ENCODE data around the gene PJA2.
"Not testable (repeated sequence)": the region's sequence is repeated elsewhere in the genome, so short reads cannot be mapped to it uniquely, and the experiment has no call there.

Gene PJA2

GRCh38 chr5:109409844-109410388 lies at the start of gene PJA2:
TSS of gene PJA2 (minus strand) at chr5:109409974. CDS start at chr5:109383433, 26,541 bp downstream.
- DNase-seq (ENCODE audit: low read depth), result peak; percentile 99

DNA sequence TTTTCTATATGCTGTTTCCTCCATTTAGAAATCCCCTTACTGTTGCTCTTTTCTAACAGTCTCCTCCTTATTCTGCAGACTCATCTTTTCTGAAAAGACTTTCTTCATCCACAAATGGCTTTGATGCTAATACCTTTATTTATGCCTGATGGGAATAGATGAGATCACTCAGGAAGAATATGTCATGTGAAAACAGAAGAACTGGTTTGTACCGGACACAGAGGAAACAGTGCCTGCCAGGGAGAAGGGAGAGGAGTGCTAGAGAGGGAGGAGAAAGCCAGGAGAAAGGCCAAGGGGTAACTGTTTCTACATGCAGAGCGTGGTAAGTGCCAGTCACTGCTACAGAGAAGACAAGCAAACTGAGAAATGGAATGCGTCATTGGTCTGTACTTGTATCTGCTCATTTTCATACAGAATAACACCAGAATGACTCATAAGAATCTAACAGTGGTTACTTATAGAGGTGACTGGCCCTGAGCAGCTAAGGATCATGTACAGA lies 45.9 kb upstream of the PJA2 start:
- DNase-seq (ENCODE audit: low read depth), result peak; percentile 97

DNA sequence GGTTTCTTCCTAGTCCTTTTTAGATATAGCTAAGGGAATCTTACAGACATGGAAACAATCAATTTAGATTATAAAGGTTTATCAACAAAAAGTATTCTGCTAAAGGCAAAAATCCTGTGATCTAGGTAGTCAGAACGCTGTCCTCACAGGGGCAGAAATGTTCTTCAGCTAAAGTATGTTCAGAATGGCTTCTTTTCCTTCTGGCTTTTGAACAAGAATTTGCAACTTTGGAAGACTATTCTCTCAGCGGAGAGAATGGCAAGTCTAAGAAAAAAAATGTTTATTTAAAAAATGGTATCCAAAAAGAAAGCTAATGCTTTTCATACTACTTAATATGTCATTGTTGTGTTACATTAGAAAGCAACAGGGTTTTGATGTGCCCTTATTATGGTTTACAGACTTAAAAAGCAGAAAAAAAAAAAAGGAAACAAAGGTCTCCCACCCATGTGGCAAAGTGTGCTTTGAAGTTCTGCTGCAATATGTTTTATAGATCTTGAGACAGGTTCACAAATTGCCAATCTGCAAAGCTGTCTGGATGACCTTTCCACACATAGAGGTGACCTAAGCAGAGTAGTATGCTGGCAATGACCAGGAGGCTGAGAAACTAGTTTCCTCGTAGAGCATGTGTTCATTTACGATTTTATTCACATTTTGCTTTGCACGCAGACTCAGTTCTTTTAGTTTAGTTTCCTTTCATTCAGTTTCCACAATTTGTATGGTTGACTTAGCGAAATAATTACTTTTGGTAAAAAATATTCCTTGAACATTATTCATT lies 45.1 kb upstream of the PJA2 start:
- DNase-seq (ENCODE audit: low read depth), result peak; percentile 56

DNA sequence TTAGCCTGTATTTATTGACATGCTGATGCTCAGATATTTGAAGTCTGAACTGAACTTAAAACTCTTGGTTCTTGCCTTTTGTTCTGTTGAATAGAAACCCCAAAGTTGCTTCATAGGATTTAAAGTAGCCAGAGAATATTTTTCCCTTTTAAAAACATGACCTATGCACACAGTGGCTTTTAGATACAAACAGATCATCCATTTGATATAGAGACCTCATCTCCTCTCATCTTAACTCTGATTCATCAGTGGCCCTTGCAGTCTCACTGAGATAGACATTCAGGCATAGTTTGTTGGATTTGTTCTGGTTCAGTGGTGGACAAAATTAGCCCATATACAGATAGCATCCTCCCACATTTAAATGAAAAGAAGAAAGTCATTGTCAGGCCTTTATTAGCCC lies 43.5 kb upstream of the PJA2 start:
- DNase-seq (ENCODE audit: low read depth), result no peak

- no peak for DNase-seq (ENCODE audit: low read depth)
These were observed 42.9 kb upstream of the PJA2 start for GRCh38 chr5:109452661-109453060.

DNA sequence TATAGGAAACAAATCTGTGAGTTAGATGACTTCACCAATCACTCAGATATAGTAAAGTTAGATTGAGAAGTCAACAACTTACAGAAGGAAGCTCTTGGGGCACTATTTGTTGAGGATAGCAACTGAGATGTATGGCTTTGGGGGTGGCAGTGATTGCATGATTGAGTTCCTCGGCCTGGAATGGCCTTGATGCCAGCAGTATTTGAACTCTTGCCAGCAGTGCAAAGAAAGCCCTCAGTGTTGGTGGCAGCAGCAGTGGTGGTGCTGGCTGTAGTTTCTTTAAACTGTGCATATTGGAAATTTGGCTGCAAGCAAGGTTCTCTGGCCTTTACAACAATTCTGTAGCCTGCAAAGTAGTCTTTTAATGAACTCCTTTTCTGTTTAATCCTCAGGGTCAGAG lies 41.4 kb upstream of the PJA2 start:
- DNase-seq (ENCODE audit: low read depth), result no peak

DNA sequence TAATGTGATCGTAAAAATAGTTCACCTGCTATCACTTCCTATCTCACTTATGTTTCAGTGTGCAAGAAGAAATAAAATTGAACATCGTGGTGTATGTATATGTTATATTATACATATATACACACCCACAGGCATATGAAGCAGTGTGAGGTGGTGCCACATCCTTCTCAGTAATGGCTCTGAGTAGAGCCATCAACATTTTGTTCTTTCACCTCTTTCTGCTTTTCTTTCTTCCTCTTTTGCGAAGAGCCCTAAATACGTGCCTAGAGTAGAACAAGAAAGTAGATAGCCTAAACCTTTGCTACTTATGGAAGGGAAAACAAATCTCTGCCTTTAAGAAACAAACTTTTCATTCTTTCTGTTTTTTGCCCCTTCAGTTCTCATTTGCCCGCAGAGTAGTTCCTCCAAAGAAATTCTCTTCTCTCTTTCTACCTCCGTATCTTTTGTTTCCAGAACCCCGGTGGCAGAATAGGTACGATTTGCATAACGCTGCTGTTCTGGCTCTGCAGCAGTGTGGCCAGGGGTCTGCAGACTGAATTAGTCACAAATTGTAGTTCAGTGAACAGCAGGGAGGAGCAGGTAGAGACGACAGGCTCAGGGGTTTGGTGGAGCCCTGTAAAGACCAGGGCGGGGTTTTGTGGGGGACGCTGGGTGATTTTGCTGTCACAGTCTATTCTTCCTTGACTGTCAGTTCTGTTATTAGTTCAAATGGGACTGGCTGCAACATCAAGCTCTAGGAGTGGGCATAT lies 40.5 kb upstream of the PJA2 start:
- no peak for DNase-seq (ENCODE audit: low read depth)

GRCh38 chr5:109448838-109449237 lies 39.1 kb upstream of the PJA2 start:
- DNase-seq (ENCODE audit: low read depth), result no peak

DNA sequence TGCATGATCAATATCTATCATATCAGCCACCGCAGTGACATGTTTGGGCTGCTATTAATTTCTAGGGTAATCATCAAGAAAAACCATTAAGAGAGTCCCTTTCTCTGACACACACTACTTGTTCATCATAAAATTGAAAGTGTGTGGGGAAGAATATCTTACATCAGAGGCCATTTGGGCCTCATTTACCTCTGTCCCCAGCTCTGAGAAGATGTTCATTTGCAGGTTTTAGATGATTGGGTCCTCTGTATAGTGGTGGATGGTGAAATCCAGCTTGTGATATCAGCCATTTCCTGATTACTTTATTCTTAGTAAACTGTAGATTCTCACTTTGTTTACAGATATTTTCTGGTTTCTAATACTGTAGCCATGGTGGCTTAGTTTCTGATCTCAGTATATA lies 29.8 kb upstream of the PJA2 start:
- DNase-seq (ENCODE audit: low read depth), result no peak

DNA sequence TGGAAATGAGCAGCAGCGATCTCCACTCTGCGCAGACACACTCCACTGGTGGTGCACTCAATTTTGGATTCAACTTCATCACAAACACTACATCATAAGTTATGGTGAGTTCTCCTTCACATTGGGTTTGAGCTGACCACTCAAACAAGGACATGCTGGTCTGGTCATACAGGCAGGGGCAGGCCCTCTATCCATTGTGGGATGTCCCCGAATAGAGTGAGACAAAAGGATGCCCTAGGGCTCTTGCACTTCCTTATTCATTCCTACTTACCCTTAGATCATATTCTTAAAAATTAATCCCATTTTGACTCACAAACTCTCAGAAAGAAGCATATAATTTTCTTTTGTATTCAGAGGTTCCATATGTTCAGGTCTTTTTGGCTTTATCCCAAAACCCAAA lies 16.3 kb upstream of the PJA2 start:
- no peak for DNase-seq (ENCODE audit: low read depth)

GRCh38 chr5:109425521-109425920 lies 15.7 kb upstream of the PJA2 start:
- DNase-seq (ENCODE audit: low read depth), result not testable (repeated sequence)

DNA sequence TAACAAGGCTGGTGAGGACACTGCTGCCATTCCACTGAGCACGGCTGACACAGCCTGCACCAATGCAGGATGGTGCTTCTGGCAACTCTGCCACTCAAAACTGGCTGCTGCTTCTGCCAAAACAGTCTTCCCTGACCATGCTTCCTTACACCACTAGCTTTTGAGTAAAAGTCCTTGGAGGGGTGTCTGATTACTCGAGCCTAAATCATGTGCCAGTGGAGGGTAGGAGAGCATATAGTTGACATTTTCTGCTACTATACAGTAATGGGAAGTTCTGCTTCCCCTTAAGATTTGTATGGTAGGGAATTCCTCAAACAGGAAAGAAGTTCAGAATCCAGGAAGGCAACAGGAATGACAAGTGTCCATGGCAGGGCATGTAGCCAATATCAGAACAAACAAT lies 12.2 kb upstream of the PJA2 start:
- DNase-seq (ENCODE audit: low read depth), result no peak

- no peak for DNase-seq (ENCODE audit: low read depth)
These were observed 9.1 kb upstream of the PJA2 start for GRCh38 chr5:109418712-109419352.

DNA sequence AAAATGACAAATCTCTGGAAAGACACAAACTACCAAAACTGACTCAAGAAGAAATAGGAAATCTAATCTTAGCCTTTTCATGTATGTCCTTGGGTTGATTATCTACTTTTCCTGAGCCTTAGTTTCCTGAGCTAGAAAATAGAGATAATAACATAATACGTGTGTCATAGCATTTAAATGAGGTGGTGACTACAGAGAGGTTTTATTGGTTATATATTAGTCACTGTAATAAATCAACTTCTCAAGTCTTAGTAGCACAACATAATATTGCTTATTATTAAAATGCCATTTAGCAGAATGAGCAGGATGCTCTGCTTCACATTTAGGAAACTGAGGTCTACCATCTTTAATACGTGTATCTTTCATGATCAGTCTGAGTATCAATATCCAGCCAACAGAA lies 7.1 kb upstream of the PJA2 start:
- peak; percentile 35 for DNase-seq (ENCODE audit: low read depth)

DNA sequence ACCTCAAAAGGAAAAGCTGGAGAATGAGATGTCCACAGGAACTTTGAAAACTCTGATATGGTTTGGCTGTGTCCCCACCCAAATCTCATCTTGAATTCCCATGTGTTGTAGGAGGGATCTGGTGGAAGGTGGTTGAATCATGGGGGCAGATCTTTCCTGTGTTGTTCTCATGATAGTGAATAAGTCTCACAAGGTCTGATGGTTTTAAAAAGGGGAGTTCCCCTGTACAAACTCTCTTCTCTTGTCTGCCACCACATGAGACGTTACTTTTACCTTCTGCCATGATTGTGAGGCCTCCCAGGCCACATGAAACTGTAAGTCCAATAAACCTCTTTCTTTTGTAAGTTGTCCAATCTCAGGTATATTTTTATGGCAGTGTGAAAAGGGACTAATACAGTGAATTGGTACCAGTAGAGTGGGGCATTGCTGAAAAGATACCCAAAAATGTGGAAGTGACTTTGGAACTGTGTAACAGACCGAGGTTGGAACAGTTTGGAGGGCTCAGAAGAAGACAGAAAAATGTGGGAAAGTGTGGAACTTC lies 4.2 kb upstream of the PJA2 start:
- not testable (repeated sequence) for DNase-seq (ENCODE audit: low read depth)

- DNase-seq (ENCODE audit: low read depth), result no peak
These were observed 3.7 kb upstream of the PJA2 start for GRCh38 chr5:109413458-109413857.

DNA sequence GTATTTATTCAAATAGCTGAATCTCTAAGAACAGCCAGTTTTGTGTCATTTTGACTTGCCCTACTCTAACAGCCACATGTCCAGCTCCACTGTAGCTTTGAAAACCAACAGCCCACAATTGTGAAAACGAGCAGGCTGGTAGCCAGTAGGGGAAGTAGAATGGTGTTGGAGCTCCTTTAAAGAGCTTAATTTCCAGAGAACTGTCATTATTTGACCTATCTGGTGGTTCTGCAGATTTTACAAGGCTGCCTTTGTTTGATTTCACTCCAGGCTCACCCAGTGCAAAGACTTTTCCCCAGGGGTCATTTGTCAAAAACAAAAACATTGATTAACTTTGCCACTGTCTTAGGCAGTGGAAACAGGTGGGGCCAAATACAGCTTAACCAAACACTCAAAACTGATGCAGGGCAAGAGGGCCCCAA lies 3.2 kb upstream of the PJA2 start:
- no peak for DNase-seq (ENCODE audit: low read depth)

GRCh38 chr5:109411627-109412026 lies 1.9 kb upstream of the PJA2 start:
- peak; percentile 95 for DNase-seq (ENCODE audit: low read depth)

GRCh38 chr5:109411149-109411514 lies 1.4 kb upstream of the PJA2 start:
- DNase-seq (ENCODE audit: low read depth), result no peak

- DNase-seq (ENCODE audit: low read depth), result peak; percentile 88
These were observed 795 bp upstream of the PJA2 start for GRCh38 chr5:109410389-109411148.
